H1 (cell line): ENCODE results near the gene TSSC4. TPM values are rescaled to one million over a fixed set of nuclear protein-coding genes. Genes with fewer than 3 reads are reported as not detected.

Source experiments
- EP300 ChIP-seq, 2 experiments: IDR thresholded peaks; 1 replicate in 1 of 2; 2 replicates in 1 of 2; pipeline ENCODE4 v1.6.1; 2011 to 2012; ENCODE audit warnings: low read depth in 2 of 2, low read length in 2 of 2, mild to moderate bottlenecking in 2 of 2, borderline replicate concordance in 1 of 2, inconsistent platforms in 1 of 2, moderate library complexity in 1 of 2
- NRF1 ChIP-seq: IDR thresholded peaks from 2 replicates; pipeline ENCODE4 v1.6.1; 2011; ENCODE audit warnings: mild to moderate bottlenecking, low read depth, low read length, improper control_type of control experiment
- RAD21 ChIP-seq, 2 experiments: IDR thresholded peaks in 1 of 2; conservative IDR thresholded peaks in 1 of 2; 2 replicates each; pipeline ENCODE4 v1.6.1; 2011; ENCODE audit warnings: low read depth in 2 of 2, low read length in 2 of 2, improper control_type of control experiment in 1 of 2, inconsistent platforms in 1 of 2, mild to moderate bottlenecking in 1 of 2, moderate library complexity in 1 of 2
- TCF12 ChIP-seq: IDR thresholded peaks from 2 replicates; pipeline ENCODE4 v1.6.1; 2011; ENCODE audit warnings: low read depth, mild to moderate bottlenecking, low read length
- polyA plus RNA-seq, 7 experiments: library from polyadenylated mRNA; depleted of rRNA in 3 of 7; stranded (reverse) in 5 of 7; unstranded in 2 of 7; fragments of >200 nt in 5 of 7; fragments of 200-250 nt in 2 of 7; gene quantifications; 1 replicate in 5 of 7; 2 replicates in 1 of 7; 4 replicates in 1 of 7; pipeline versions ENCODE4 v1.2.1 to v1.2.3, GENCODE V29; 2011 to 2013; ENCODE audit warnings: missing spikeins in 2 of 7, mixed read lengths in 2 of 7
- total RNA-seq: library from RNA; stranded (reverse); fragmentation: NEBNext Ultra II Directional; extraction: Animal tissue kit (Norgen Biotek cat#: 25700); gene quantifications from 2 replicates; pipeline ENCODE4 v1.2.1, GENCODE V29; 2021

The TSSC4 gene
- total and polyA plus RNA-seq, 2 of the 8 experiments (the other 6 are each of a cell fraction or from before 2014, with no cell fraction given), result 34.0 to 39.3 TPM

- TF ChIP-seq EP300 (IDR thresholded peaks at IDR 0.05; ENCODE audit: borderline replicate concordance in 1 of 2, low read depth in 2 of 2, low read length in 2 of 2), result no peak
- TF ChIP-seq TCF12, result no peak
- TF ChIP-seq RAD21 (IDR thresholded peaks at IDR 0.05 in 1 of 2, conservative IDR thresholded peaks at IDR 0.05 in 1 of 2; ENCODE audit: low read depth in 2 of 2, low read length in 2 of 2), result no peak
- TF ChIP-seq NRF1, result no peak
- TF ChIP-seq, all 59 proteins: peak for 0
Observed at GRCh38 chr11:2426826-2427521, 26.4 kb downstream of the TSSC4 start (continued).
